GM10248 (cell line): ENCODE measurements around the gene PCYT2.

Experiments used
- CTCF ChIA-PET: fragments of 300-600 bp; sonication (Branson Sonifier 250); formaldehyde crosslinking; extraction: SDS; loops from one replicate; lab custom pipeline; 2021; ENCODE audit warnings: antibody characterized with exemption; lab: Yijun Ruan, JAX
- POLR2A ChIA-PET: fragments of 350-650 bp; sonication (Branson Sonifier 250); formaldehyde crosslinking; extraction: SDS; loops from one replicate; lab custom pipeline; 2020; ENCODE audit warnings: antibody characterized with exemption; lab: Yijun Ruan, JAX
- DNase-seq: peaks from one replicate; pipeline ENCODE4 v3.0.0; 2012; ENCODE audit errors: extremely low spot score
- CTCF ChIP-seq: IDR thresholded peaks from 2 replicates; pipeline ENCODE4 v1.5.1; 2012; ENCODE audit warnings: mild to moderate bottlenecking, low read depth; ENCODE audit errors: extremely low read depth, missing control alignments, control extremely low read depth

The PCYT2 gene

GRCh38 chr17:81885454-81885853, 25.7 kb downstream of the PCYT2 start:
- no peak for TF ChIP-seq CTCF
- ChIA-PET POLR2A (interaction anchor here (1.0 to 1.2 kb wide), 2 partner anchors 10 to 19 kb away, joined by 3 read pairs; no protein-coding TSS in a partner anchor), CTCF (interaction anchor here (1.0 to 2.3 kb wide), 3 partner anchors 11 to 16 kb away, joined by 3 to 10 read pairs (median 4); no protein-coding TSS in a partner anchor)
- no peak for DNase-seq

GRCh38 chr17:81884968-81885367, 26.2 kb downstream of the PCYT2 start:
- ChIA-PET POLR2A (interaction anchor here (1.2 kb wide), 1 partner anchor 18 kb away, joined by 3 read pairs; no protein-coding TSS in a partner anchor), CTCF (interaction anchor here (1.0 to 2.3 kb wide), 3 partner anchors 11 to 15 kb away, joined by 3 to 10 read pairs (median 4); no protein-coding TSS in a partner anchor)
- no peak for DNase-seq
- no peak for TF ChIP-seq CTCF

- CTCF ChIA-PET = interaction anchor here (1.0 to 1.1 kb wide), 2 partner anchors 11 to 13 kb away, joined by 3 to 4 read pairs; no protein-coding TSS in a partner anchor
- POLR2A ChIA-PET = interaction anchor here (1.0 to 1.2 kb wide), 2 partner anchors 10 to 18 kb away, joined by 3 to 5 read pairs; no protein-coding TSS in a partner anchor
- TF ChIP-seq CTCF = no peak
- DNase-seq = no peak
Observed at GRCh38 chr17:81884520-81884919, 26.7 kb downstream of the PCYT2 start.

- CTCF ChIA-PET = interaction anchor here (0.9 to 1.8 kb wide), 4 partner anchors 8 to 49 kb away, joined by 3 to 5 read pairs (median 4); partner anchors contain the start of gene MAFG
- TF ChIP-seq CTCF = no peak
- POLR2A ChIA-PET = interaction anchor here (0.6 kb wide), 1 partner anchor 23 kb away, joined by 3 read pairs; the partner anchor contains the start of gene NPB
- no peak for DNase-seq
Observed at GRCh38 chr17:81879121-81879520, 32.1 kb downstream of the PCYT2 start.

GRCh38 chr17:81878294-81878693, 32.9 kb downstream of the PCYT2 start:
- CTCF ChIA-PET = interaction anchor here (1.0 kb wide), 1 partner anchor 8 kb away, joined by 3 read pairs; no protein-coding TSS in a partner anchor
- no peak for TF ChIP-seq CTCF
- POLR2A ChIA-PET = interaction anchor here (0.6 kb wide), 1 partner anchor 153 kb away, joined by 6 read pairs; no protein-coding TSS in a partner anchor
- DNase-seq = no peak

GRCh38 chr17:81877569-81877968, 33.6 kb downstream of the PCYT2 start:
- ChIA-PET CTCF (no interaction called here), POLR2A (no interaction called here)
- TF ChIP-seq CTCF = no peak
- DNase-seq = no peak
